Vagina (tissue), 2 donors: ENCODE data around the gene TMEM114.

ENCODE experiments used
- POLR2A ChIP-seq, 2 donors: fragments of 450-650 bp; IDR thresholded peaks; one replicate each; pipeline ENCODE4 v1.6.1; 2017; ENCODE audit warnings: antibody characterized with exemption in 2 of 2, mild to moderate bottlenecking in 2 of 2, moderate library complexity in 2 of 2
- POLR2AphosphoS5 ChIP-seq, 2 donors: sonication (generic); formaldehyde crosslinking; IDR thresholded peaks; one replicate each; pipeline ENCODE4 v1.9.0; 2017; ENCODE audit warnings: antibody characterized with exemption in 2 of 2, mild to moderate bottlenecking in 2 of 2, low read depth in 1 of 2; ENCODE audit not compliant: insufficient read depth in 1 of 2
- TF ChIP-seq, protein P1 (sequence below), 3 experiments: fragments of 450-650 bp in 2 of 3; fragments of 200-600 bp in 1 of 3; sonication (generic) in 1 of 3; IDR thresholded peaks; one replicate each; pipeline ENCODE4 v1.5.1; 2017 to 2019; ENCODE audit warnings: antibody characterized with exemption in 3 of 3, mild to moderate bottlenecking in 2 of 3, moderate library complexity in 2 of 3

DNA sequence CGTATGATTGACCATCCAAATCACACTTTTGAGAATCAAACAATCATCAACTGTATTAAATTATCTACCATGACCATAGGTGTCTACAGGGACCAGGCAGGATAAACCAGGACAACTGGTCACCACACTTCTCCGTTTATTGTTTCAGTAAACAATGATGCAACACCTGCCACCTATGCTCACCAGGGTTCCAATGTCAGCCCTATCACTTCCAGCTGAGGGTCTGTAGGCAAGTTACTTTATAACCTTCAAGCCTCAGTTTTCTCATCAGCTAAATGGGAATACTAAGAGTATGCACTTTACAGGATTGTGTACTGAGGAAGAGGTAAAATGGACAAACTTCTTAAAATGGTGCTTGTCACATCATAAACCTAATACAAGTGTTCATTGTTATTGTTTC lies 14.9 kb downstream of the TMEM114 start:
- TF ChIP-seq, protein P1, sequence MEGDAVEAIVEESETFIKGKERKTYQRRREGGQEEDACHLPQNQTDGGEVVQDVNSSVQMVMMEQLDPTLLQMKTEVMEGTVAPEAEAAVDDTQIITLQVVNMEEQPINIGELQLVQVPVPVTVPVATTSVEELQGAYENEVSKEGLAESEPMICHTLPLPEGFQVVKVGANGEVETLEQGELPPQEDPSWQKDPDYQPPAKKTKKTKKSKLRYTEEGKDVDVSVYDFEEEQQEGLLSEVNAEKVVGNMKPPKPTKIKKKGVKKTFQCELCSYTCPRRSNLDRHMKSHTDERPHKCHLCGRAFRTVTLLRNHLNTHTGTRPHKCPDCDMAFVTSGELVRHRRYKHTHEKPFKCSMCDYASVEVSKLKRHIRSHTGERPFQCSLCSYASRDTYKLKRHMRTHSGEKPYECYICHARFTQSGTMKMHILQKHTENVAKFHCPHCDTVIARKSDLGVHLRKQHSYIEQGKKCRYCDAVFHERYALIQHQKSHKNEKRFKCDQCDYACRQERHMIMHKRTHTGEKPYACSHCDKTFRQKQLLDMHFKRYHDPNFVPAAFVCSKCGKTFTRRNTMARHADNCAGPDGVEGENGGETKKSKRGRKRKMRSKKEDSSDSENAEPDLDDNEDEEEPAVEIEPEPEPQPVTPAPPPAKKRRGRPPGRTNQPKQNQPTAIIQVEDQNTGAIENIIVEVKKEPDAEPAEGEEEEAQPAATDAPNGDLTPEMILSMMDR (IDR thresholded peaks at IDR 0.05): no peak
- TF ChIP-seq POLR2A (IDR thresholded peaks at IDR 0.05): no peak
- TF ChIP-seq POLR2AphosphoS5 (IDR thresholded peaks at IDR 0.05; ENCODE audit: insufficient read depth in 1 of 2, low read depth in 1 of 2): no peak
